Ishikawa (cell line): ENCODE results near the gene SCGB1D4.

Source experiments
- TEAD4 ChIP-seq: IDR thresholded peaks from 2 replicates; pipeline ENCODE4 v1.6.1; 2012
- YY1 ChIP-seq: IDR thresholded peaks from 2 replicates; pipeline ENCODE4 v1.6.1; 2012; ENCODE audit warnings: low read depth

DNA sequence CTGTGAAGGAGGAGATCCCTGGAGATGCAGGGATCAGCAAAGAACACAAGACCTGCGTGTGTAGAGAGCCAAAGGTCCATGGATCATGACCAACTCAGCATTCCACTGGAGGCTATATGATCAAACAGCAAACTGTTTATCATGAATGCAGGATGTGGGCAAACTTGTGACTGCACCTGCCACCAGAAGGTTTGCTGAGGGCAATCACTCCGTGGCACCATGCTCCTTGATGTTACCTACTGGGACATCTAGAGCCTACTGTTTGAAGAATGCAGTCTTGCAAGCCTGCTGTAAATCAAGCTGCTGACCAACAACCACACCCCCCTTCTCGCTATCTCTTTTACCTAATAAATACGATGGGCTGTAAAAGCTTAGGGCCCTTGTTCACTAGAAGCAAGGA, 47.2 kb downstream of the SCGB1D4 start:
- no peak for TF ChIP-seq YY1
- no peak for TF ChIP-seq TEAD4
